GM18867 (cell line): ENCODE data around the gene PRSS8.

Experiments
- ATAC-seq: cut with Tn5 transposase; IDR thresholded peaks from one replicate; pipeline ENCODE4 v1.9.1; 2021; ENCODE audit warnings: mild to moderate bottlenecking, moderate library complexity; ENCODE audit not compliant: unreplicated experiment

Gene PRSS8

GRCh38 chr16:31083981-31084380 lies 51.5 kb downstream of the PRSS8 start:
- ATAC-seq: no peak

GRCh38 chr16:31083556-31083955 lies 52.0 kb downstream of the PRSS8 start:
- no peak for ATAC-seq

- ATAC-seq: no peak
These were observed 52.4 kb downstream of the PRSS8 start for GRCh38 chr16:31083081-31083480.

- ATAC-seq: no peak
These were observed 53.0 kb downstream of the PRSS8 start for GRCh38 chr16:31082368-31083045.
